GM04504 (cell line): ENCODE data around the gene PRPH.
"Not testable (repeated sequence)": the region's sequence is repeated elsewhere in the genome, so short reads cannot be mapped to it uniquely, and the experiment has no call there.

ENCODE experiments used
- DNase-seq: peaks from one replicate; pipeline ENCODE4 v3.0.0-alpha.2; 2012; ENCODE audit warnings: low read depth

The PRPH gene

GRCh38 chr12:49298160-49298559 is 3.2 kb downstream of the PRPH start:
- DNase-seq: no peak

GRCh38 chr12:49301760-49302159 is 6.8 kb downstream of the PRPH start:
- DNase-seq: no peak

GRCh38 chr12:49304161-49304560 is 9.2 kb downstream of the PRPH start:
- peak; percentile 53 for DNase-seq

- DNase-seq: no peak
These were observed 11.0 kb downstream of the PRPH start for GRCh38 chr12:49305762-49306510.

GRCh38 chr12:49309386-49309785 is 14.4 kb downstream of the PRPH start:
- DNase-seq: no peak

GRCh38 chr12:49310451-49311000 is 15.6 kb downstream of the PRPH start:
- DNase-seq: not testable (repeated sequence)

GRCh38 chr12:49314811-49315210 is 19.9 kb downstream of the PRPH start:
- no peak for DNase-seq

- DNase-seq: not testable (repeated sequence)
These were observed 22.2 kb downstream of the PRPH start for GRCh38 chr12:49317118-49317517.

GRCh38 chr12:49320411-49321103 is 25.6 kb downstream of the PRPH start:
- not testable (repeated sequence) for DNase-seq

GRCh38 chr12:49322367-49322707 is 27.4 kb downstream of the PRPH start:
- DNase-seq: no peak

- DNase-seq: peak; percentile 98
These were observed 28.0 kb downstream of the PRPH start, which contains the start of gene TROAP for GRCh38 chr12:49322708-49323523. TSS of gene TROAP (plus strand) at chr12:49323255. CDS start at chr12:49323609, 354 bp downstream.

GRCh38 chr12:49323524-49324097 is 28.7 kb downstream of the PRPH start:
- DNase-seq: no peak

- no peak for DNase-seq
These were observed 30.7 kb downstream of the PRPH start for GRCh38 chr12:49325606-49326005.

- DNase-seq: no peak
These were observed 32.4 kb downstream of the PRPH start for GRCh38 chr12:49327368-49327767.

- no peak for DNase-seq
These were observed 32.9 kb downstream of the PRPH start for GRCh38 chr12:49327887-49328286.

GRCh38 chr12:49328816-49329215 is 33.9 kb downstream of the PRPH start:
- no peak for DNase-seq

GRCh38 chr12:49330032-49330619 is 35.2 kb downstream of the PRPH start:
- no peak for DNase-seq

GRCh38 chr12:49330631-49331379 is 35.9 kb downstream of the PRPH start:
- DNase-seq: no peak

GRCh38 chr12:49331380-49332222 is 36.7 kb downstream of the PRPH start:
- DNase-seq: peak; percentile 42

- DNase-seq: no peak
These were observed 37.5 kb downstream of the PRPH start for GRCh38 chr12:49332441-49332861.
